Stimulated activated CD4-positive, alpha-beta T cell treated with anti-CD3 and anti-CD28 coated beads, Interleukin-15, amount 100 ng/mL, for 1 hour (primary cell): ENCODE data around the gene NUDT8.
"Not testable (repeated sequence)": the region's sequence is repeated elsewhere in the genome, so short reads cannot be mapped to it uniquely, and the experiment has no call there.

ENCODE experiments used
- DNase-seq, 2 donors: peaks; one replicate each; pipeline ENCODE4 v3.0.0-alpha.2; 2020; ENCODE audit warnings: low read depth in 1 of 2, low spot score in 1 of 2

The NUDT8 gene

GRCh38 chr11:67593565-67593905 lies 36.2 kb downstream of the NUDT8 start:
- DNase-seq, result no peak

DNA sequence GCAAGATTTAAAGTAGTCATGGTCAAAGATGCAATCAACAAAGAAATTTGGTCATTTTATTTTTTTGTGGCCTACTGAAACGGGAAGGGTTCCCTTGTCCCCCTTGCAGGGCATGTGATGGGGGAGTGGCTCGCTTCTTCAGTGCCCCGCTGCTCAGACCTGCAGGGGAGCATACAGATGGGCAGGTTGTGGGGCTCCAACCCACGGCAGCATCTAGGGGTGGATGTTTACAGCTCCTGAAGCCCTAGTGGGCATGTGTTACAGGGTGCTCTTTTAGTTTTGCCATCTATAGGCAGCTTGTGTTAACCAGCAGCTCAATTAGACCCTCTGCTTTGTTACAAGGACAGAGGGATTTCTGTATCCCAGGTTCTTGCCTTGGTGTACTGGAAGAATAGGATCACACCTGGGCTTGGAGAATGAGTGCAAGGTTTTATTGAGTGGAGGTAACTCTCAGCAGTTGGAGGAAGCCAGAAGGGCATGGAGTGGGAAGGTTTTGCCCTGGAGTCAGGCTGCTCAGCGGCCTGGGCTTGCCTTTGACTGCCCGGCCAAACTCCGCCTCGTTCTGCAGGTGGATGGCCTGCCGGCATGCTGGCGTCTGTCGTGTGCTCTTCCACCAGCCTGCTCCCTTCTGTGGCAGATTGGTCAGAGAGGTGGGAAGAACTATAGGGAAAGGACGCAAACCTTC lies 36.7 kb downstream of the NUDT8 start:
- no peak for DNase-seq

- not testable (repeated sequence) for DNase-seq
These were observed 40.8 kb downstream of the NUDT8 start for GRCh38 chr11:67588899-67589415.

- no peak for DNase-seq
These were observed 41.6 kb downstream of the NUDT8 start for GRCh38 chr11:67588136-67588503.

GRCh38 chr11:67586568-67587250 lies 43.0 kb downstream of the NUDT8 start:
- no peak for DNase-seq

DNA sequence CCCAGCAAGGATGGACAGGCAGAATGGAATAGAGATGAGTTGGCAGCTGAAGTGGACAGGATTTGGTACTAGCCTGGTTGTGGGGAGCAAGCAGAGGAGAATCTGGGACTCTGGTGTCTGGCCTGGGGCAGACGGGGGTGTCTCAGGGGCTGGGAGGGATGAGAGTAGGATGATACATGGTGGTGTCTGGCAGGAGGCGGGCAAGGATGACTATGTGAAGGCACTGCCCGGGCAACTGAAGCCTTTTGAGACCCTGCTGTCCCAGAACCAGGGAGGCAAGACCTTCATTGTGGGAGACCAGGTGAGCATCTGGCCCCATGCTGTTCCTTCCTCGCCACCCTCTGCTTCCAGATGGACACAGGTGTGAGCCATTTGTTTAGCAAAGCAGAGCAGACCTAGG lies 43.8 kb downstream of the NUDT8 start:
- DNase-seq, result no peak

- no peak for DNase-seq
These were observed 44.6 kb downstream of the NUDT8 start for GRCh38 chr11:67584881-67585873.

DNA sequence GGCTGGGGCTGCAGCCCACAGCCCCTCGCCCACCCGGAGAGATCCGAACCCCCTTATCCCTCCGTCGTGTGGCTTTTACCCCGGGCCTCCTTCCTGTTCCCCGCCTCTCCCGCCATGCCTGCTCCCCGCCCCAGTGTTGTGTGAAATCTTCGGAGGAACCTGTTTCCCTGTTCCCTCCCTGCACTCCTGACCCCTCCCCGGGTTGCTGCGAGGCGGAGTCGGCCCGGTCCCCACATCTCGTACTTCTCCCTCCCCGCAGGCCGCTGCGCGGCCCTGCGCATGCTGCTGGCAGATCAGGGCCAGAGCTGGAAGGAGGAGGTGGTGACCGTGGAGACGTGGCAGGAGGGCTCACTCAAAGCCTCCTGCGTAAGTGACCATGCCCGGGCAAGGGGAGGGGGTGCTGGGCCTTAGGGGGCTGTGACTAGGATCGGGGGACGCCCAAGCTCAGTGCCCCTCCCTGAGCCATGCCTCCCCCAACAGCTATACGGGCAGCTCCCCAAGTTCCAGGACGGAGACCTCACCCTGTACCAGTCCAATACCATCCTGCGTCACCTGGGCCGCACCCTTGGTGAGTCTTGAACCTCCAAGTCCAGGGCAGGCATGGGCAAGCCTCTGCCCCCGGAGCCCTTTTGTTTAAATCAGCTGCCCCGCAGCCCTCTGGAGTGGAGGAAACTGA lies 45.4 kb downstream of the NUDT8 start:
- no peak for DNase-seq

- DNase-seq, result peak; percentile 63 to 77
These were observed 46.2 kb downstream of the NUDT8 start, which contains the start of gene GSTP1 for GRCh38 chr11:67583247-67584204. Gene GSTP1, plus strand, starts transcription at chr11:67583812. Its CDS starts 32 bp downstream, at chr11:67583844.

DNA sequence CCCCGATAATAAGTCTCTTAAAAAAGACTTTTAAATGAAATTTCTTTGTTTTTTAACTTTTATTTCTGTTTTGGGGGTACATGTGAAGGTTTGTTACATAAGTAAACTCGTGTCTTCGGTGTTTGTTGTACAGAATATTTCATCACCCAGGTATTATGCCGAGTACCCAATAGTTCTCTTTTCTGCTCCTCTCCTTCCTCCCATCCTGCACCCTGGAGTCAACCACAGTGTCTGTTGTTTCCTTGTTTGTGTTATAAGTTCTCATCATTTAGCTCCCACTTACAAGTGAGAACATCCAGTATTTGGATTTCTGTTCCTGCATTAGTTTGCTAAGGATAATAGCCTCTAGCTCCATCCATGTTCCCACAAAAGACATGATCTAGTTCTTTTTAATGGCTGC lies 47.7 kb downstream of the NUDT8 start:
- DNase-seq, result no peak

- no peak for DNase-seq
These were observed 48.3 kb downstream of the NUDT8 start for GRCh38 chr11:67581469-67581868.

- DNase-seq, result no peak
These were observed 51.8 kb downstream of the NUDT8 start for GRCh38 chr11:67577951-67578350.
